HG02610 (cell line): ENCODE measurements around the gene ZNF296.

Experiments used
- ATAC-seq: cut with Tn5 transposase; IDR thresholded peaks from one replicate; pipeline ENCODE4 v1.9.1; 2021; ENCODE audit warnings: mild to moderate bottlenecking, moderate library complexity; ENCODE audit not compliant: unreplicated experiment

ZNF296 gene

DNA sequence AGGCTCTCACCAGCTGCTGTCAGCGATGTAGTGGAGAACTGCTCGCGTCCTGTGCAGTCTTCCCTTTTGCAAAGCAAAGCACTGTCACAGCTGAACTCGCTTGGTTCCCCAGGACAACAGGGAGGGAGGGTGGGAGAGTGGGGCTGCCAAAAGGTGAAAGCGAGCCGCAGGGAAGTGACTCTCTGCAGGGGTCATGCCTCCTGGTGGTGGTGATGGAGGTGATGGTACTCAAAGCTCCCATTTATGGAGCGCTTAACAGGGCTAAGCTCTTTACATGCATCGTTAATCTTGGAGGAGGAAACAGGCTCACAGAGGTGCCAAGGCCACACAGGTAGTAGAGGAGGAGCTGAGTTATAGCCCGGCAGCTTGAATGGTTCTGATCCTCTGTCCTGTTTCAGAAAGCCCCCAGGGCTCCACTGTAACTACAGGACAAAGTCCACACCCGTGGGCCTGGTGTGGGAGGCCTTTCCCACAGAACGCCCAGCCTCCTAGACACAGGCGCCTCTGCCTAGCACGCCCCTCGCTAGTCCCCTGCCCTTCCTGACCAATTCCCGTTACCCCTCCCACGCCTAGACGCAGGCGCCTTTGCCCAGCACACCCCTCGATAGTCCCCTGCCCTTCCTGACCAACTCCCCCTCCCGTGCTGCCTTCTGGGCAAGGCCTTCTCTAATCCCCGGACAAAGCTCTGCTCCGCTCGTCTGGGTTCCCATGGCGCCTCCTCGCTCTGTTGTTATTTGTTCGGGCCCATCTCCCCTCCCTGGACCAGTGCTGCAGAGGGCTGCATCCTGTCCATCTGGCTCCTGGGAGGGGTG lies 27.4 kb upstream of the ZNF296 start:
- no peak for ATAC-seq

DNA sequence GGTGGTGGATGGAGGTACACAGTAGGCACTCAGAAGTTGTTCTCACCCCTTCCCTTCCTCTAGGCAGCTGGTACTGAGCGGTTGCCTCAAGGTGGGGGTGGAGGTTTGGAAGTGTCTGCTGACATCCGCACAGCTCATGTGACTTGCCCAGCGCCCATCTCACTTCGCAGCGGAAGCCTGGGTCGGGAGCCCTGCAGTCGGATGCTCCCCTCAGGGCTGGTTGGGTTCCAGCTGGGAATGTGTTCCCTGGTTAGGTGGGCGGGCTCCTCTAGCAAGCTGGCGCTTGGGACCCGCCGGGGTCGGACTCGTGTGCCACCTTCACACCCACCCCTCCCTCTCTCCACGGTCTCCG lies 26.9 kb upstream of the ZNF296 start:
- no peak for ATAC-seq

DNA sequence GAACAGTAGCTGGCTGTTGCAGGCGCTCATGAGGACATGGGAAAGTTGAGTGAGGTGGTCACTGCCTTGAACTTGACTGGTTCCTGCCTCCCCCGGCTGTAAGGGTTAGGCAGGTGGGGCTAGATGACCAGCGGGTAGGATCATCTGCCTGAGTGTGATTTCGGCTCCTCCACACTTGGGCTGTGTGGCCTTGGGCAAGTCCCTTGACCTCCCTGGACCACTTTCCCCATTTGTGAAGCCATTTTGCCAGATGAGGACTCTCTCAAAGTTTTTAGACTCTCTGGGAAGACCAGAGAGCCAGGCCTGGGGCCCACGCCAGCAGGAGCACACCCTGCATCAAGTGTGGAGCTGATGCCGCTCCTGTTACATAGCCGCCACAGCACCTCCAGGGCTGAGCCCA lies 26.2 kb upstream of the ZNF296 start:
- ATAC-seq, result no peak

DNA sequence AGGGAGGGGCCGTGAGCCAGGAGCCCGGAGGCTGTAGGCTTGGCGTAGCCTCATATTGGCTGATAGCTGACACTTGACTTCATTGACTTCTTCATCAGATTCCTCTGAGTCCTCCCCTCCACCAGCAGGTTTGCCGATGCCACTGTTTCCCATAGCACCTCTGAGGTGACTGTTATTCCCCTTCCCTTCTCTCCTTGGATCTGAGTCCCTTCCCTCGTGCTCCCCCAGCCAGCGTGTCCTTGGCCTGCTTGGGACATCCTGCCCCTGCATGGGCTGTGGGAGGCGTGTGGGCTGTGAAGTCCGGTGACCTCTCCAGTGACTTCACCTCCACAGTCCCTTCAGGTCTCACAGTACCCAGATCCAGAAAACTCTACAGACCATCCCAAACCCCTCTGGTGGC lies 25.5 kb upstream of the ZNF296 start:
- no peak for ATAC-seq

GRCh38 chr19:45100846-45101252 lies 24.6 kb upstream of the ZNF296 start:
- no peak for ATAC-seq

- ATAC-seq, result no peak
These were observed 23.9 kb upstream of the ZNF296 start for GRCh38 chr19:45100201-45100600.

- no peak for ATAC-seq
These were observed 23.4 kb upstream of the ZNF296 start for GRCh38 chr19:45099467-45100191.

GRCh38 chr19:45098521-45099466 lies 22.5 kb upstream of the ZNF296 start:
- ATAC-seq, result no peak

DNA sequence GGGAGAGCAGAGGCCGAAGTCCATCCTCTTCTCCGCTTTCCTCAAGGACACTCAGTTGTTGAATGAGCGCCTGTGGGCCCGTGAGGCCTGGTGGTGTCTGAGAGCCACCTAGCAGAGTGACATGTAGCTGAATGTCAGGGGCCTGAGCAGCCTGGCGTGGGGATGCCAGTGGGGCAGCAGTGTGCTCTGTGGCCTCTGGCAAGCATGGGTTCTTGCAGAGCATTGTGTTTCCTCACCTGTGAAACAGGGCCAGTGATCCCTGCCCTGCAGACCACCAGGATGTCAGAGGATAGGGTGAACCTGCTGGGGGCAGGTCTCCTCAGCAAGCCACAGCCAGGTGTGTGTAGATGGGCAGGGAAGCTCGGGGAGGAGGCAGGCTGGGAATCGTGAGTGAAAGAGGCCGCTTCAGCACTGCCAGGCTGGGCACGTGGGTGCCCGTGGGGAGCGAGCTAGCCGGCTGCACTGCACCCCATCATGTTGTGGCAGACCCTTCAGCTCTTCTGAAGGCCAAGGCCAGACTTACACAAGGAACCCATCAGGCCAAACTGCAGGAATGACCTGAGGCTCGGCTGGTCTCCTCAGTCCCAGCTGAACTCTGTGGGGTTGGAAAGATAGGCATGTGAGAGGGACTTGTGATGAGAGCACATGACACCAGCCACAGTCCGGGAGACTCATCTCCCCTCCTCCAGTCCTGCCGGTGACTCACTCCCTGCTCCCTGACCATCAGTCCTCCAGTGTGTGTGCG lies 21.7 kb upstream of the ZNF296 start:
- ATAC-seq, result no peak

- ATAC-seq, result no peak
These were observed 21.1 kb upstream of the ZNF296 start for GRCh38 chr19:45097450-45097775.

- ATAC-seq, result no peak
These were observed 20.4 kb upstream of the ZNF296 start for GRCh38 chr19:45096700-45097099.

DNA sequence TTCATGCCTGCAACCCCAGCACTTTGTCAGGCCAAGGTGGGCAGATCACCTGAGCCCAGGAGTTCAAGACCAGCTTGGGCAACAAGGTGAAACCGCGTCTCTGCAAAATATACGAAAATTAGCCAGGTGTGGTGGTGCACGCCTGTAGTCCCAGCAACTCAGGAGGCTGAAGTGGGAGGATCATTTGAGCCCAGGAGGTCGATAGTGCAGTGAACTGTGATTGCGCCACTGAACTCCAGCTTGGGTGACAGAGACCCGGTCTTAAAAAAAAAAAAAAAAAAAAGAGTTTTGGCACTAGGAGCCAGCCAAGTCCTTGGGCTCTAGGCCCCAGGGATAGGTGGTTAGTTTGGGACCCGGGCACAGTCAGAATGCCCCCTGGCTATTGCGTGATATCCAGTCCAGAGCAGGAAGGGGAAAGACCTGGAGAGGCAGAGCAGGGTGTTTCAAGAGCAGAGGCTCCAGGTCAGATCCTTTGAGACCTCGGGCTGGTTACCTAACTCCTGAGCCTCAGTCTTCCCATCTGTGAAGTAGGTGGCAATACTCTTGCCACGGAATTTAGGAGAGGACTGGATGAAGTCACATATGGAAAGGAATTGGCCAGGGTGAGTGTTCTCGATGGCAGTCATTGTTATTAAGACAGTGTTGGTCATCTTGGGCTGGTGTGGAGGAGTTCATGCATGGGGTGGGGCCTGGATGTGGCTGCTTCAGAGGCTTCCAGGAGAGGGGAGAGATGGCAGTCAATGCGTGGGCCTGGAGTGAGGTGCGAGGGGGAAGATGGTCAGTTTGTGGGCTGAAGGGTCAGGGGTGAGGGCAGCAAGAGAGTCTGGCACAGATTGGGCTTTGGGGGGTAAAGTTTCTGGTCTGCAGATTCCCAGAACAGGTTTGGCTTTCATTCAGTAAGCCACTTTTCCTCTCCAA lies 19.5 kb upstream of the ZNF296 start:
- no peak for ATAC-seq

DNA sequence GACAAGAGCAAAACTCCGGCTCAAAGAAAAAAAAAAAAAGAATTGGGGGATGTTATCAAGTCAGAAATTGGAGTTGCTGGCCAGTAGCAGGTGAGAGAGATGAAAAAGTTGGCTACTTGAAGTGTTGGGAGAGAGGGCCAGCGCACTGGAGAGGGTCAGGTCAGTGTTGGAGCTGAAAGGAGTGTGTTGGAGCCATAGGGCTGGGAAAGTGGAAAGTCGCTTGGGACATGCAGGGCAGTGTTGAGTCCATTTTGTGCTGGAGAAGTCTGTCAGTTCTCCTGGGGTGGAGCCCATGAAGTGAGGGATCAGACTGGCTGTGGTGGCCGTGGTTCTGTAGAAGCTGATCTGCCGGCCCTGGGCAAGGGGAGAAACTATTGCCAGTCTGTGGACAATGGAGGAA lies 18.4 kb upstream of the ZNF296 start:
- no peak for ATAC-seq

DNA sequence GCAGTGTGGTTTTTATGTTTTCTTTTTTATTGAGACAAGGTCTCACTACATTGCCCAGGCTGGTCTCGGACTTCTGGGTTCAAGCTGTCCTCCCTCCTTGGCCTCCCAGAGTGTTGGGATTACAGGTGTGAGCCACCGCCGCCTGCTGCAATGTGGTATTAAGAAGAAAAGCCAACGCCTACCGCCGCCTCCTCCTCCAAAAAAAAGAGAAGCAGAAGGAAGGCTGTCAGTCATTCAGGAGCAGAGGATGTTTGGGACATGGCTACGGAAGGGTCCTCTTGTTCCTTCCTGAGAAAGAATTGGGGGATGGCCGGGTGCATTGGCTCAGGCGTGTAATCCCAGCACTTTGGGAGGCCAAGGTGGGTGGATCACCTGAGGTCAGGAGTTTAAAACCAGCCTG lies 17.9 kb upstream of the ZNF296 start:
- no peak for ATAC-seq

- peak; percentile 47 for ATAC-seq
These were observed 16.7 kb upstream of the ZNF296 start, which contains the start of gene PPP1R37 for GRCh38 chr19:45092747-45093678. PPP1R37 (plus strand) TSS chr19:45093179; CDS start chr19:45093326, 147 bp downstream.

GRCh38 chr19:45091031-45091923 lies 15.0 kb upstream of the ZNF296 start:
- ATAC-seq, result peak; percentile 68

GRCh38 chr19:45090606-45091005 lies 14.3 kb upstream of the ZNF296 start:
- no peak for ATAC-seq

DNA sequence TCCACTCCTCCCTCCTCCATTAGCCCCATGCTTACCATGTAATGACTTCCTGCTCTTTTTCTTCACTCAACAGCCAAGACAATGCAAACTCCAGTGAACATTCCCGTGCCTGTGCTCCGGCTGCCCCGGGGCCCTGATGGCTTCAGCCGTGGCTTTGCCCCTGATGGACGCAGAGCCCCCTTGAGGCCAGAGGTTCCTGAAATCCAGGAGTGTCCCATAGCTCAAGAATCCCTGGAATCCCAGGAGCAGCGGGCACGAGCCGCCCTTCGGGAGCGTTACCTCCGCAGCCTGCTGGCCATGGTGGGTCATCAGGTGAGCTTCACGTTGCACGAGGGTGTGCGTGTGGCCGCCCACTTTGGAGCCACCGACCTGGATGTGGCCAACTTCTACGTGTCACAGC lies 13.8 kb upstream of the ZNF296 start:
- ATAC-seq, result no peak
